ENCODE data around the gene WBP2.

DNA sequence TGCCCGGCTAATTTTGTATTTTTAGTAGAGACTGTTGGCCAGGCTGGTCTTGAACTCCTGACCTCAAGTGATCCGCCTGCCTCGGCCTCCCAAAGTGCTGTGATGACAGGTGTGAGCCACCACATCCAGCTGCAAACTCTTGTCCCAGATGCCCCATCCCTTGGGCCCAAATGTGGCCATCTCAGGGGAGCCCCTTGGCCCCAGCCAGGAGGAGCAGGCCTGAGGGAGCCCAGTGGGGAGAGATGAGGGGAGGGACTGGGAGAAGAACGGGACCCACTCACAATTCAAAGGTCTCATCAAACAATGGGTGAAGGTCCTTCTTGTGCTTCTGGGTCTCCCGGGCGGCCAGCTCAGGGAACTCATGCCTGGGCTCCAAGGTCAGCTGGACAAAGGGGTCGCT is 25.4 kb downstream of the WBP2 start:
- TF ChIP-seq, protein P1, sequence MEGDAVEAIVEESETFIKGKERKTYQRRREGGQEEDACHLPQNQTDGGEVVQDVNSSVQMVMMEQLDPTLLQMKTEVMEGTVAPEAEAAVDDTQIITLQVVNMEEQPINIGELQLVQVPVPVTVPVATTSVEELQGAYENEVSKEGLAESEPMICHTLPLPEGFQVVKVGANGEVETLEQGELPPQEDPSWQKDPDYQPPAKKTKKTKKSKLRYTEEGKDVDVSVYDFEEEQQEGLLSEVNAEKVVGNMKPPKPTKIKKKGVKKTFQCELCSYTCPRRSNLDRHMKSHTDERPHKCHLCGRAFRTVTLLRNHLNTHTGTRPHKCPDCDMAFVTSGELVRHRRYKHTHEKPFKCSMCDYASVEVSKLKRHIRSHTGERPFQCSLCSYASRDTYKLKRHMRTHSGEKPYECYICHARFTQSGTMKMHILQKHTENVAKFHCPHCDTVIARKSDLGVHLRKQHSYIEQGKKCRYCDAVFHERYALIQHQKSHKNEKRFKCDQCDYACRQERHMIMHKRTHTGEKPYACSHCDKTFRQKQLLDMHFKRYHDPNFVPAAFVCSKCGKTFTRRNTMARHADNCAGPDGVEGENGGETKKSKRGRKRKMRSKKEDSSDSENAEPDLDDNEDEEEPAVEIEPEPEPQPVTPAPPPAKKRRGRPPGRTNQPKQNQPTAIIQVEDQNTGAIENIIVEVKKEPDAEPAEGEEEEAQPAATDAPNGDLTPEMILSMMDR (tag by site-specific recombination; IDR thresholded peaks at IDR 0.05), result no peak
- TF ChIP-seq ZSCAN16 (tag by site-specific recombination; IDR thresholded peaks at IDR 0.05) (no peak), ZNF184 (tag by site-specific recombination; IDR thresholded peaks at IDR 0.05) (no peak), ZNF416 (tag by site-specific recombination; IDR thresholded peaks at IDR 0.05) (no peak), ZFP37 (tag by site-specific recombination; IDR thresholded peaks at IDR 0.05) (no peak), ZNF549 (tag by site-specific recombination; IDR thresholded peaks at IDR 0.05) (no peak), ZBTB20 (tag by site-specific recombination; IDR thresholded peaks at IDR 0.05) (no peak), SETDB1 (IDR thresholded peaks at IDR 0.05; ENCODE audit: insufficient read length, low read length) (no peak)
- TF ChIP-seq, protein P2, sequence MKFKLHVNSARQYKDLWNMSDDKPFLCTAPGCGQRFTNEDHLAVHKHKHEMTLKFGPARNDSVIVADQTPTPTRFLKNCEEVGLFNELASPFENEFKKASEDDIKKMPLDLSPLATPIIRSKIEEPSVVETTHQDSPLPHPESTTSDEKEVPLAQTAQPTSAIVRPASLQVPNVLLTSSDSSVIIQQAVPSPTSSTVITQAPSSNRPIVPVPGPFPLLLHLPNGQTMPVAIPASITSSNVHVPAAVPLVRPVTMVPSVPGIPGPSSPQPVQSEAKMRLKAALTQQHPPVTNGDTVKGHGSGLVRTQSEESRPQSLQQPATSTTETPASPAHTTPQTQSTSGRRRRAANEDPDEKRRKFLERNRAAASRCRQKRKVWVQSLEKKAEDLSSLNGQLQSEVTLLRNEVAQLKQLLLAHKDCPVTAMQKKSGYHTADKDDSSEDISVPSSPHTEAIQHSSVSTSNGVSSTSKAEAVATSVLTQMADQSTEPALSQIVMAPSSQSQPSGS (tag by site-specific recombination; IDR thresholded peaks at IDR 0.05; ENCODE audit: low read depth), result no peak

Measured in HEK293 (cell line).